ENCODE data around the gene MBNL2. TPM values are rescaled to one million over a fixed set of nuclear protein-coding genes. Genes with fewer than 3 reads are reported as not detected.

The MBNL2 gene
- total and polyA plus RNA-seq, 10 of the 15 experiments (the other 5 are each of a cell fraction or from before 2014, with no cell fraction given) = 1.6 to 9.7 (median 6.7) TPM

DNA sequence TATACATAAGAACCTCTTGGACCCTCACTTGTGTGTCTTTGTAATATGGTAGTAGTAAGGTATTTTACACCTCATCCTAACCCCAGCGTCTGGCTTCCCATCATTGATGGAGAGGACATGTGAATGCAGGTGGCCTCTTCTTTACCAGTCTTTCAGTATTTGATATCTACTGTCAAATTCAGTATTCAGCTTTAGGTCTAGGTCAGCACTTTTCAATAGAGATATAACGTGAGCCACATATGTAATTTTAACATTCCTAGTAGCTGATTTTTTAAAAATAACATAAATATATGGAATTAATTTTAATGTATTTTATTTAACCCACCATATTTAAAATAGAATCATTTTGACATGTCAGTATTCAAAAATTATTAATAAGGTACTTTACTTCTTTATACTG is 214.7 kb downstream of the MBNL2 start:
- FAIRE-seq (no peak), ATAC-seq (no peak), DNase-seq (ENCODE audit: low read depth, low spot score) (no peak)
- no peak overlapping the region for H3K9ac ChIP-seq (ENCODE audit: control insufficient read depth, insufficient read depth, low read length)
- no peak overlapping the region for H2AFZ ChIP-seq (ENCODE audit: control insufficient read depth, low read depth, low read length)
- H3K27me3 ChIP-seq (replicated peaks in 1 of 2; ENCODE audit: control insufficient read depth in 2 of 2, insufficient read depth in 2 of 2, low read length in 1 of 2) = no peaks in the 10 kb centered on the region
- WGBS (ENCODE audit: insufficient coverage, insufficient replicate concordance, low lambda C conversion rate, missing lambda C conversion rate) = 0% methylated on average over 2 of the region's 2 CpGs
- H4K20me1 ChIP-seq (ENCODE audit: control insufficient read depth, insufficient read depth) = no peaks in the 10 kb centered on the region
- peaks cover 6% of the 10 kb centered on the region for H3K4me1 ChIP-seq (ENCODE audit: control insufficient read depth, insufficient read depth, low read length)
- peak overlapping the region; percentile 76 for H3K4me3 ChIP-seq
- SMC1A ChIA-PET (ENCODE audit: uncharacterized antibody, unreplicated experiment) = interaction anchor here (0.7 to 12.0 kb wide), 8 partner anchors 9 to 1939 kb away, joined by 3 to 165 read pairs (median 4); no protein-coding TSS in a partner anchor
- peaks cover 58% of the 10 kb centered on the region for H3K79me2 ChIP-seq (ENCODE audit: control insufficient read depth, insufficient read depth, low read length)
- RAD21 ChIA-PET (ENCODE audit: unreplicated experiment) = interaction anchor here (1.8 to 10.4 kb wide), 3 partner anchors 12 to 23 kb away, joined by 7 to 179 read pairs (median 9); no protein-coding TSS in a partner anchor
- POLR2A ChIA-PET = interaction anchor here (1.2 to 9.1 kb wide), 5 partner anchors 9 to 212 kb away, joined by 3 to 108 read pairs (median 5); no protein-coding TSS in a partner anchor
- H3K4me2 ChIP-seq (ENCODE audit: control insufficient read depth, insufficient read depth) = peak overlapping the region; percentile 77
- CTCF ChIA-PET = interaction anchor here (0.8 to 3.9 kb wide), 4 partner anchors 12 to 137 kb away, joined by 3 to 25 read pairs (median 4); no protein-coding TSS in a partner anchor
- 0 out of 4 replicates have a peak, but pooled peaks cover 0 to 4% of the 10 kb centered on the region in 2 experiments for H3K36me3 ChIP-seq (ENCODE audit: control insufficient read depth in 2 of 2, insufficient read depth in 2 of 2, low read length in 1 of 2)
- BruUV-seq (replicated peaks) = no TSS peak
- no peaks in the 10 kb centered on the region for H3K9me3 ChIP-seq (replicated peaks; ENCODE audit: control insufficient read depth, insufficient read depth, low read length)
- intact Hi-C loops (cut with micrococcal nuclease; ENCODE audit: unreplicated experiment) = loop anchor here (5.0 to 10.0 kb wide), 2 partner anchors 130 to 538 kb away; no protein-coding TSS in a partner anchor
- H3K27ac ChIP-seq (ENCODE audit: control insufficient read depth, insufficient read depth) = no peak overlapping the region
- in situ Hi-C loops (cut with MboI) = loop anchor here (25.0 kb wide), 2 partner anchors 1125 to 1750 kb away; partner anchors contain the start of gene DNAJC3
- no peak for TF ChIP-seq POLR2AphosphoS5 (IDR thresholded peaks at IDR 0.05; ENCODE audit: low read length)
- no peak for TF ChIP-seq BACH1 (IDR thresholded peaks at IDR 0.05; ENCODE audit: borderline replicate concordance)
- TF ChIP-seq FOXM1 (IDR thresholded peaks at IDR 0.05; ENCODE audit: low read depth, low read length) = no peak
- no peak for TF ChIP-seq RCOR1 (conservative IDR thresholded peaks at IDR 0.05; ENCODE audit: low read depth, low read length)
- no peak for TF ChIP-seq PAX5 (IDR thresholded peaks at IDR 0.05; ENCODE audit: borderline replicate concordance, low read depth, low read length)
- no peak for TF ChIP-seq ZNF24 (IDR thresholded peaks at IDR 0.05)
- TF ChIP-seq, protein P1, sequence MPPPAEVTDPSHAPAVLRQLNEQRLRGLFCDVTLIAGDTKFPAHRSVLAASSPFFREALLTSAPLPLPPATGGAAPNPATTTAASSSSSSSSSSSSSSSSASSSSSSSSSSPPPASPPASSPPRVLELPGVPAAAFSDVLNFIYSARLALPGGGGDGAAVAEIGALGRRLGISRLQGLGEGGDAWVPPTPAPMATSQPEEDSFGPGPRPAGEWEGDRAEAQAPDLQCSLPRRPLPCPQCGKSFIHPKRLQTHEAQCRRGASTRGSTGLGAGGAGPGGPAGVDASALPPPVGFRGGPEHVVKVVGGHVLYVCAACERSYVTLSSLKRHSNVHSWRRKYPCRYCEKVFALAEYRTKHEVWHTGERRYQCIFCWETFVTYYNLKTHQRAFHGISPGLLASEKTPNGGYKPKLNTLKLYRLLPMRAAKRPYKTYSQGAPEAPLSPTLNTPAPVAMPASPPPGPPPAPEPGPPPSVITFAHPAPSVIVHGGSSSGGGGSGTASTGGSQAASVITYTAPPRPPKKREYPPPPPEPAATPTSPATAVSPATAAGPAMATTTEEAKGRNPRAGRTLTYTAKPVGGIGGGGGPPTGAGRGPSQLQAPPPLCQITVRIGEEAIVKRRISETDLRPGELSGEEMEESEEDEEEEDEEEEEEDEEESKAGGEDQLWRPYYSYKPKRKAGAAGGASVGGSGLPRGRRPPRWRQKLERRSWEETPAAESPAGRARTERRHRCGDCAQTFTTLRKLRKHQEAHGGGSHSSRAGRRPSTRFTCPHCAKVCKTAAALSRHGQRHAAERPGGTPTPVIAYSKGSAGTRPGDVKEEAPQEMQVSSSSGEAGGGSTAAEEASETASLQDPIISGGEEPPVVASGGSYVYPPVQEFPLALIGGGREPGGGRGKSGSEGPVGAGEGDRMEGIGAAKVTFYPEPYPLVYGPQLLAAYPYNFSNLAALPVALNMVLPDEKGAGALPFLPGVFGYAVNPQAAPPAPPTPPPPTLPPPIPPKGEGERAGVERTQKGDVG (CRISPR knock-in tag; IDR thresholded peaks at IDR 0.05) = no peak
- no peak for TF ChIP-seq HDAC6 (IDR thresholded peaks at IDR 0.05; ENCODE audit: unreplicated experiment)
- TF ChIP-seq, protein P2, sequence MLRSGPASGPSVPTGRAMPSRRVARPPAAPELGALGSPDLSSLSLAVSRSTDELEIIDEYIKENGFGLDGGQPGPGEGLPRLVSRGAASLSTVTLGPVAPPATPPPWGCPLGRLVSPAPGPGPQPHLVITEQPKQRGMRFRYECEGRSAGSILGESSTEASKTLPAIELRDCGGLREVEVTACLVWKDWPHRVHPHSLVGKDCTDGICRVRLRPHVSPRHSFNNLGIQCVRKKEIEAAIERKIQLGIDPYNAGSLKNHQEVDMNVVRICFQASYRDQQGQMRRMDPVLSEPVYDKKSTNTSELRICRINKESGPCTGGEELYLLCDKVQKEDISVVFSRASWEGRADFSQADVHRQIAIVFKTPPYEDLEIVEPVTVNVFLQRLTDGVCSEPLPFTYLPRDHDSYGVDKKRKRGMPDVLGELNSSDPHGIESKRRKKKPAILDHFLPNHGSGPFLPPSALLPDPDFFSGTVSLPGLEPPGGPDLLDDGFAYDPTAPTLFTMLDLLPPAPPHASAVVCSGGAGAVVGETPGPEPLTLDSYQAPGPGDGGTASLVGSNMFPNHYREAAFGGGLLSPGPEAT (IDR thresholded peaks at IDR 0.05; ENCODE audit: low read depth) = no peak
- TF ChIP-seq, protein P3, sequence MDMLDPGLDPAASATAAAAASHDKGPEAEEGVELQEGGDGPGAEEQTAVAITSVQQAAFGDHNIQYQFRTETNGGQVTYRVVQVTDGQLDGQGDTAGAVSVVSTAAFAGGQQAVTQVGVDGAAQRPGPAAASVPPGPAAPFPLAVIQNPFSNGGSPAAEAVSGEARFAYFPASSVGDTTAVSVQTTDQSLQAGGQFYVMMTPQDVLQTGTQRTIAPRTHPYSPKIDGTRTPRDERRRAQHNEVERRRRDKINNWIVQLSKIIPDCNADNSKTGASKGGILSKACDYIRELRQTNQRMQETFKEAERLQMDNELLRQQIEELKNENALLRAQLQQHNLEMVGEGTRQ (IDR thresholded peaks at IDR 0.05; ENCODE audit: borderline replicate concordance, low read depth, low read length) = no peak
- TF ChIP-seq, protein P4, sequence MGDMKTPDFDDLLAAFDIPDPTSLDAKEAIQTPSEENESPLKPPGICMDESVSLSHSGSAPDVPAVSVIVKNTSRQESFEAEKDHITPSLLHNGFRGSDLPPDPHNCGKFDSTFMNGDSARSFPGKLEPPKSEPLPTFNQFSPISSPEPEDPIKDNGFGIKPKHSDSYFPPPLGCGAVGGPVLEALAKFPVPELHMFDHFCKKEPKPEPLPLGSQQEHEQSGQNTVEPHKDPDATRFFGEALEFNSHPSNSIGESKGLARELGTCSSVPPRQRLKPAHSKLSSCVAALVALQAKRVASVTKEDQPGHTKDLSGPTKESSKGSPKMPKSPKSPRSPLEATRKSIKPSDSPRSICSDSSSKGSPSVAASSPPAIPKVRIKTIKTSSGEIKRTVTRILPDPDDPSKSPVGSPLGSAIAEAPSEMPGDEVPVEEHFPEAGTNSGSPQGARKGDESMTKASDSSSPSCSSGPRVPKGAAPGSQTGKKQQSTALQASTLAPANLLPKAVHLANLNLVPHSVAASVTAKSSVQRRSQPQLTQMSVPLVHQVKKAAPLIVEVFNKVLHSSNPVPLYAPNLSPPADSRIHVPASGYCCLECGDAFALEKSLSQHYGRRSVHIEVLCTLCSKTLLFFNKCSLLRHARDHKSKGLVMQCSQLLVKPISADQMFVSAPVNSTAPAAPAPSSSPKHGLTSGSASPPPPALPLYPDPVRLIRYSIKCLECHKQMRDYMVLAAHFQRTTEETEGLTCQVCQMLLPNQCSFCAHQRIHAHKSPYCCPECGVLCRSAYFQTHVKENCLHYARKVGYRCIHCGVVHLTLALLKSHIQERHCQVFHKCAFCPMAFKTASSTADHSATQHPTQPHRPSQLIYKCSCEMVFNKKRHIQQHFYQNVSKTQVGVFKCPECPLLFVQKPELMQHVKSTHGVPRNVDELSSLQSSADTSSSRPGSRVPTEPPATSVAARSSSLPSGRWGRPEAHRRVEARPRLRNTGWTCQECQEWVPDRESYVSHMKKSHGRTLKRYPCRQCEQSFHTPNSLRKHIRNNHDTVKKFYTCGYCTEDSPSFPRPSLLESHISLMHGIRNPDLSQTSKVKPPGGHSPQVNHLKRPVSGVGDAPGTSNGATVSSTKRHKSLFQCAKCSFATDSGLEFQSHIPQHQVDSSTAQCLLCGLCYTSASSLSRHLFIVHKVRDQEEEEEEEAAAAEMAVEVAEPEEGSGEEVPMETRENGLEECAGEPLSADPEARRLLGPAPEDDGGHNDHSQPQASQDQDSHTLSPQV (IDR thresholded peaks at IDR 0.05) = no peak
- TF ChIP-seq ZNF217 (IDR thresholded peaks at IDR 0.05) = no peak
- TF ChIP-seq NFIC (IDR thresholded peaks at IDR 0.05; ENCODE audit: low read depth, low read length) = no peak
- TF ChIP-seq STAT3 (IDR thresholded peaks at IDR 0.05; ENCODE audit: low read depth, low read length) = no peak
- TF ChIP-seq SREBF1 (IDR thresholded peaks at IDR 0.05; ENCODE audit: low read length) = no peak

All from GM12878 (cell line).